HEK293 (cell line): Measurements from ENCODE around the gene KDM4C.

Experiments used
- CTCF ChIA-PET: fragments of 350-600 bp; formaldehyde crosslinking; extraction: SDS; loops from one replicate; lab custom pipeline; 2021; ENCODE audit warnings: antibody characterized with exemption; lab: Yijun Ruan, JAX
- POLR2A ChIA-PET: fragments of 300-600 bp; formaldehyde crosslinking; extraction: SDS; loops from one replicate; lab custom pipeline; 2020; ENCODE audit warnings: antibody characterized with exemption, inconsistent platforms; lab: Yijun Ruan, JAX
- H3K27ac ChIP-seq: fragments of 200-500 bp; sonication (Bioruptor generic); 2 replicates; pipeline ENCODE4 v1.5.1; 2014; ENCODE audit warnings: low read depth, low read length, control low read depth, inconsistent platforms; ENCODE audit errors: extremely low read depth
- H3K36me3 ChIP-seq, 2 experiments: fragments of 200-500 bp in 1 of 2; sonication (Bioruptor generic) in 1 of 2; 1 replicate in 1 of 2; 2 replicates in 1 of 2; pipeline ENCODE4 v1.5.1; 2014 to 2017; ENCODE audit warnings: inconsistent platforms in 2 of 2, low read length in 2 of 2; ENCODE audit not compliant: control insufficient read depth in 2 of 2, insufficient read depth in 1 of 2
- H3K4me1 ChIP-seq: fragments of 200-500 bp; sonication (Bioruptor generic); 2 replicates; pipeline ENCODE4 v1.5.1; 2014; ENCODE audit warnings: mild to moderate bottlenecking, low read length, inconsistent platforms; ENCODE audit not compliant: control insufficient read depth, insufficient read depth
- H3K4me3 ChIP-seq: 2 replicates; pipeline ENCODE4 v1.5.1; 2011; ENCODE audit warnings: low read depth, mild to moderate bottlenecking, control low read depth, low read length, moderate library complexity
- H3K9me3 ChIP-seq: fragments of 200-500 bp; sonication (Bioruptor generic); 2 replicates; pipeline ENCODE4 v1.5.1; 2014; ENCODE audit warnings: low read depth, low read length, inconsistent platforms; ENCODE audit not compliant: control insufficient read depth, insufficient read depth
- EGR2 ChIP-seq: fragments of 450-650 bp; formaldehyde crosslinking; IDR thresholded peaks from 2 replicates; pipeline ENCODE4 v1.5.1; 2016; ENCODE audit warnings: low read depth, missing biosample characterization, missing genetic modification characterization
- RBAK ChIP-seq: fragments of 450-650 bp; formaldehyde crosslinking; IDR thresholded peaks from 2 replicates; pipeline ENCODE4 v1.5.1; 2016; ENCODE audit warnings: missing biosample characterization, missing genetic modification characterization
- ZIC2 ChIP-seq: fragments of 450-650 bp; formaldehyde crosslinking; IDR thresholded peaks from 2 replicates; pipeline ENCODE4 v1.5.1; 2016; ENCODE audit warnings: missing biosample characterization, missing genetic modification characterization
- ZNF10 ChIP-seq: fragments of 450-650 bp; formaldehyde crosslinking; IDR thresholded peaks from 2 replicates; pipeline ENCODE4 v1.5.1; 2017; ENCODE audit warnings: missing biosample characterization, missing genetic modification characterization
- ZNF169 ChIP-seq: fragments of 450-650 bp; formaldehyde crosslinking; IDR thresholded peaks from 2 replicates; pipeline ENCODE4 v1.5.1; 2016; ENCODE audit warnings: missing biosample characterization, missing genetic modification characterization
- ZNF174 ChIP-seq: fragments of 450-650 bp; formaldehyde crosslinking; IDR thresholded peaks from 2 replicates; pipeline ENCODE4 v1.5.0; 2017; ENCODE audit warnings: missing biosample characterization, mild to moderate bottlenecking, missing genetic modification characterization
- ZNF184 ChIP-seq: fragments of 450-650 bp; IDR thresholded peaks from 2 replicates; pipeline ENCODE4 v1.5.1; 2018; ENCODE audit warnings: missing biosample characterization, mild to moderate bottlenecking, missing genetic modification characterization
- ZNF311 ChIP-seq: fragments of 450-650 bp; formaldehyde crosslinking; IDR thresholded peaks from 2 replicates; pipeline ENCODE4 v1.5.1; 2017; ENCODE audit warnings: missing biosample characterization, missing genetic modification characterization, borderline replicate concordance
- ZNF391 ChIP-seq: fragments of 450-650 bp; formaldehyde crosslinking; IDR thresholded peaks from 2 replicates; pipeline ENCODE4 v1.5.1; 2016; ENCODE audit warnings: low read depth, missing biosample characterization, missing genetic modification characterization, borderline replicate concordance
- ZNF433 ChIP-seq: fragments of 450-650 bp; formaldehyde crosslinking; IDR thresholded peaks from 2 replicates; pipeline ENCODE4 v1.5.1; 2016; ENCODE audit warnings: missing biosample characterization, missing genetic modification characterization, low read depth
- ZNF530 ChIP-seq: fragments of 450-650 bp; formaldehyde crosslinking; IDR thresholded peaks from 2 replicates; pipeline ENCODE4 v1.5.1; 2016; ENCODE audit warnings: low read depth, missing biosample characterization, missing genetic modification characterization
- ZNF596 ChIP-seq: fragments of 450-650 bp; IDR thresholded peaks from 2 replicates; pipeline ENCODE4 v1.5.0; 2018; ENCODE audit warnings: missing biosample characterization, mild to moderate bottlenecking, missing genetic modification characterization, moderate library complexity
- ZNF777 ChIP-seq: fragments of 450-650 bp; formaldehyde crosslinking; IDR thresholded peaks from 2 replicates; pipeline ENCODE4 v1.5.1; 2017; ENCODE audit warnings: missing biosample characterization, missing genetic modification characterization, borderline replicate concordance
- TF ChIP-seq, protein P1 (sequence below): fragments of 450-650 bp; formaldehyde crosslinking; IDR thresholded peaks from 2 replicates; pipeline ENCODE4 v1.5.1; 2016; ENCODE audit warnings: missing biosample characterization, missing genetic modification characterization
- TF ChIP-seq, protein P2 (sequence below): fragments of 450-650 bp; formaldehyde crosslinking; IDR thresholded peaks from 2 replicates; pipeline ENCODE4; 2016; ENCODE audit warnings: missing biosample characterization, missing genetic modification characterization
- TF ChIP-seq, protein P3 (sequence below): fragments of 450-650 bp; formaldehyde crosslinking; IDR thresholded peaks from 2 replicates; pipeline ENCODE4 v1.5.1; 2016; ENCODE audit warnings: missing biosample characterization, missing genetic modification characterization
- TF ChIP-seq, protein P4 (sequence below): fragments of 450-650 bp; formaldehyde crosslinking; IDR thresholded peaks from 2 replicates; pipeline ENCODE4 v1.5.1; 2017; ENCODE audit warnings: missing biosample characterization, missing genetic modification characterization
- TF ChIP-seq, protein P5 (sequence below): fragments of 450-650 bp; formaldehyde crosslinking; IDR thresholded peaks from 2 replicates; pipeline ENCODE4 v1.5.1; 2016; ENCODE audit warnings: missing biosample characterization, missing genetic modification characterization
- TF ChIP-seq, protein P6 (sequence below): fragments of 450-650 bp; formaldehyde crosslinking; IDR thresholded peaks from 2 replicates; pipeline ENCODE4 v1.5.1; 2016; ENCODE audit warnings: missing biosample characterization, missing genetic modification characterization
- TF ChIP-seq, protein P7 (sequence below): fragments of 450-650 bp; formaldehyde crosslinking; IDR thresholded peaks from 2 replicates; pipeline ENCODE4 v1.5.1; 2017; ENCODE audit warnings: missing biosample characterization, missing genetic modification characterization

The KDM4C gene

DNA sequence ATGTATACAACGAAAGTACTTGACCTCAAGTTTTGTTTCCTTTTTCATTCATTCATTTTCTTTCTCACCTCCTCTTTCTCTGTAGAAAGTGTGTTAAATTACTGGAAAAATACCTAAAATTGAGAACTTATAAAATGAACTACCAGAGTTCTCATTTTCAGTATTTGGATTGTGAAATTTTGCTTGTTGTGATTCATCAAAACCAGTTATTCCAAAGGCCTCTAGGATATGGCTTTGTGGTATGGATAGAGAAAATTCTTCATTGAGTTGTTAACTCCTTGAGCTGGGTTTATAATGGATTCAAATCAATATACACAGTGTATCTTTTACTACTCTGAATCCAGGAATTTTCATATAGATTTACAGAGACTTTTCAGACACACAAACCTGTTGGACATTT lies 287.6 kb downstream of the KDM4C start (continued):
- TF ChIP-seq, protein P1, sequence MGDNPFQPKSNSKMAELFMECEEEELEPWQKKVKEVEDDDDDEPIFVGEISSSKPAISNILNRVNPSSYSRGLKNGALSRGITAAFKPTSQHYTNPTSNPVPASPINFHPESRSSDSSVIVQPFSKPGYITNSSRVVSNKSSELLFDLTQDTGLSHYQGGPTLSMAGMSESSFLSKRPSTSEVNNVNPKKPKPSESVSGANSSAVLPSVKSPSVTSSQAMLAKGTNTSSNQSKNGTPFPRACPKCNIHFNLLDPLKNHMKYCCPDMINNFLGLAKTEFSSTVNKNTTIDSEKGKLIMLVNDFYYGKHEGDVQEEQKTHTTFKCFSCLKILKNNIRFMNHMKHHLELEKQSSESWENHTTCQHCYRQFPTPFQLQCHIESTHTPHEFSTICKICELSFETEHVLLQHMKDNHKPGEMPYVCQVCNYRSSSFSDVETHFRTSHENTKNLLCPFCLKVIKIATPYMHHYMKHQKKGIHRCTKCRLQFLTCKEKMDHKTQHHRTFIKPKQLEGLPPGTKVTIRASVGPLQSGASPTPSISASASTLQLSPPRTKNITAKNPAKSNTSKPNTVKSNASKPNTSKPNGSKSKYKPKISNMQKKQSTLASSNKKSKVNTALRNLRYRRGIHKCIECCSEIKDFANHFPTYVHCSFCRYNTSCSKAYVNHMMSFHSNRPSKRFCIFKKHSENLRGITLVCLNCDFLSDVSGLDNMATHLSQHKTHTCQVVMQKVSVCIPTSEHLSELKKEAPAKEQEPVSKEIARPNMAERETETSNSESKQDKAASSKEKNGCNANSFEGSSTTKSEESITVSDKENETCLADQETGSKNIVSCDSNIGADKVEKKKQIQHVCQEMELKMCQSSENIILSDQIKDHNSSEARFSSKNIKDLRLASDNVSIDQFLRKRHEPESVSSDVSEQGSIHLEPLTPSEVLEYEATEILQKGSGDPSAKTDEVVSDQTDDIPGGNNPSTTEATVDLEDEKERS (tag by site-specific recombination) = no peak
- no peak for TF ChIP-seq ZNF433 (tag by site-specific recombination)
- TF ChIP-seq, protein P2, sequence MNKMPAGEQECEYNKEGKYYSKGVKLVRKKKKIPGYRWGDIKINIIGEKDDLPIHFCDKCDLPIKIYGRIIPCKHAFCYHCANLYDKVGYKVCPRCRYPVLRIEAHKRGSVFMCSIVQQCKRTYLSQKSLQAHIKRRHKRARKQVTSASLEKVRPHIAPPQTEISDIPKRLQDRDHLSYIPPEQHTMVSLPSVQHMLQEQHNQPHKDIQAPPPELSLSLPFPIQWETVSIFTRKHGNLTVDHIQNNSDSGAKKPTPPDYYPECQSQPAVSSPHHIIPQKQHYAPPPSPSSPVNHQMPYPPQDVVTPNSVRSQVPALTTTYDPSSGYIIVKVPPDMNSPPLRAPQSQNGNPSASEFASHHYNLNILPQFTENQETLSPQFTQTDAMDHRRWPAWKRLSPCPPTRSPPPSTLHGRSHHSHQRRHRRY (tag by site-specific recombination) = no peak

DNA sequence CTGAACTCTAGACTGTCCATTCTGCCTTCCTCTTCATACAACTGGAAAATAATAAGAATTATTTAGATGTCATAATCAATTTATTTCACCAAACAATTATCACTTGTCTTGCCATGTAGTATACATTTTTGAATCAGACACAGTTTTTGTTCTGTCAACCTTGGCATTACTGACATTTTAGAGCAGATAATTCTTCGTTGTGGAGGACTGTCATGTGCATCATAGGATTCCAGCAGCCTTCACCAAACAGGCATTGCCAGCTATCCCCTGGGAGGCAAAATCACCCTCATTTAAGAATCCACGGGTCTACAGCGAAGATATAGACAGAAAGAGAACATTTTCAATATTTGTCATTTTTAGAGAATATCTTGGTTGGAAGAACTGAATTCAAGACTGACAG lies 293.9 kb downstream of the KDM4C start:
- CTCF ChIA-PET = interaction anchor here (0.6 to 2.2 kb wide), 14 partner anchors 9 to 485 kb away, joined by 3 to 15 read pairs (median 4); no protein-coding TSS in a partner anchor
- POLR2A ChIA-PET = no interaction called here
- TF ChIP-seq, protein P3, sequence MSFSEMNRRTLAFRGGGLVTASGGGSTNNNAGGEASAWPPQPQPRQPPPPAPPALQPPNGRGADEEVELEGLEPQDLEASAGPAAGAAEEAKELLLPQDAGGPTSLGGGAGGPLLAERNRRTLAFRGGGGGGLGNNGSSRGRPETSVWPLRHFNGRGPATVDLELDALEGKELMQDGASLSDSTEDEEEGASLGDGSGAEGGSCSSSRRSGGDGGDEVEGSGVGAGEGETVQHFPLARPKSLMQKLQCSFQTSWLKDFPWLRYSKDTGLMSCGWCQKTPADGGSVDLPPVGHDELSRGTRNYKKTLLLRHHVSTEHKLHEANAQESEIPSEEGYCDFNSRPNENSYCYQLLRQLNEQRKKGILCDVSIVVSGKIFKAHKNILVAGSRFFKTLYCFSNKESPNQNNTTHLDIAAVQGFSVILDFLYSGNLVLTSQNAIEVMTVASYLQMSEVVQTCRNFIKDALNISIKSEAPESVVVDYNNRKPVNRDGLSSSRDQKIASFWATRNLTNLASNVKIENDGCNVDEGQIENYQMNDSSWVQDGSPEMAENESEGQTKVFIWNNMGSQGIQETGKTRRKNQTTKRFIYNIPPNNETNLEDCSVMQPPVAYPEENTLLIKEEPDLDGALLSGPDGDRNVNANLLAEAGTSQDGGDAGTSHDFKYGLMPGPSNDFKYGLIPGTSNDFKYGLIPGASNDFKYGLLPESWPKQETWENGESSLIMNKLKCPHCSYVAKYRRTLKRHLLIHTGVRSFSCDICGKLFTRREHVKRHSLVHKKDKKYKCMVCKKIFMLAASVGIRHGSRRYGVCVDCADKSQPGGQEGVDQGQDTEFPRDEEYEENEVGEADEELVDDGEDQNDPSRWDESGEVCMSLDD = no peak
- TF ChIP-seq ZNF596 (tag by site-specific recombination) = no peak
- TF ChIP-seq ZNF777 (tag by site-specific recombination) = no peak
- no peak for TF ChIP-seq RBAK
- no peak for TF ChIP-seq ZNF311 (tag by site-specific recombination)
- TF ChIP-seq EGR2 (tag by site-specific recombination) = no peak
- no peak for TF ChIP-seq ZIC2
- no peak for TF ChIP-seq ZNF169
- TF ChIP-seq, protein P4, sequence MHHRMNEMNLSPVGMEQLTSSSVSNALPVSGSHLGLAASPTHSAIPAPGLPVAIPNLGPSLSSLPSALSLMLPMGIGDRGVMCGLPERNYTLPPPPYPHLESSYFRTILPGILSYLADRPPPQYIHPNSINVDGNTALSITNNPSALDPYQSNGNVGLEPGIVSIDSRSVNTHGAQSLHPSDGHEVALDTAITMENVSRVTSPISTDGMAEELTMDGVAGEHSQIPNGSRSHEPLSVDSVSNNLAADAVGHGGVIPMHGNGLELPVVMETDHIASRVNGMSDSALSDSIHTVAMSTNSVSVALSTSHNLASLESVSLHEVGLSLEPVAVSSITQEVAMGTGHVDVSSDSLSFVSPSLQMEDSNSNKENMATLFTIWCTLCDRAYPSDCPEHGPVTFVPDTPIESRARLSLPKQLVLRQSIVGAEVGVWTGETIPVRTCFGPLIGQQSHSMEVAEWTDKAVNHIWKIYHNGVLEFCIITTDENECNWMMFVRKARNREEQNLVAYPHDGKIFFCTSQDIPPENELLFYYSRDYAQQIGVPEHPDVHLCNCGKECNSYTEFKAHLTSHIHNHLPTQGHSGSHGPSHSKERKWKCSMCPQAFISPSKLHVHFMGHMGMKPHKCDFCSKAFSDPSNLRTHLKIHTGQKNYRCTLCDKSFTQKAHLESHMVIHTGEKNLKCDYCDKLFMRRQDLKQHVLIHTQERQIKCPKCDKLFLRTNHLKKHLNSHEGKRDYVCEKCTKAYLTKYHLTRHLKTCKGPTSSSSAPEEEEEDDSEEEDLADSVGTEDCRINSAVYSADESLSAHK (tag by site-specific recombination) = no peak
- TF ChIP-seq, protein P5, sequence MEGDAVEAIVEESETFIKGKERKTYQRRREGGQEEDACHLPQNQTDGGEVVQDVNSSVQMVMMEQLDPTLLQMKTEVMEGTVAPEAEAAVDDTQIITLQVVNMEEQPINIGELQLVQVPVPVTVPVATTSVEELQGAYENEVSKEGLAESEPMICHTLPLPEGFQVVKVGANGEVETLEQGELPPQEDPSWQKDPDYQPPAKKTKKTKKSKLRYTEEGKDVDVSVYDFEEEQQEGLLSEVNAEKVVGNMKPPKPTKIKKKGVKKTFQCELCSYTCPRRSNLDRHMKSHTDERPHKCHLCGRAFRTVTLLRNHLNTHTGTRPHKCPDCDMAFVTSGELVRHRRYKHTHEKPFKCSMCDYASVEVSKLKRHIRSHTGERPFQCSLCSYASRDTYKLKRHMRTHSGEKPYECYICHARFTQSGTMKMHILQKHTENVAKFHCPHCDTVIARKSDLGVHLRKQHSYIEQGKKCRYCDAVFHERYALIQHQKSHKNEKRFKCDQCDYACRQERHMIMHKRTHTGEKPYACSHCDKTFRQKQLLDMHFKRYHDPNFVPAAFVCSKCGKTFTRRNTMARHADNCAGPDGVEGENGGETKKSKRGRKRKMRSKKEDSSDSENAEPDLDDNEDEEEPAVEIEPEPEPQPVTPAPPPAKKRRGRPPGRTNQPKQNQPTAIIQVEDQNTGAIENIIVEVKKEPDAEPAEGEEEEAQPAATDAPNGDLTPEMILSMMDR = no peak
- TF ChIP-seq, protein P6, sequence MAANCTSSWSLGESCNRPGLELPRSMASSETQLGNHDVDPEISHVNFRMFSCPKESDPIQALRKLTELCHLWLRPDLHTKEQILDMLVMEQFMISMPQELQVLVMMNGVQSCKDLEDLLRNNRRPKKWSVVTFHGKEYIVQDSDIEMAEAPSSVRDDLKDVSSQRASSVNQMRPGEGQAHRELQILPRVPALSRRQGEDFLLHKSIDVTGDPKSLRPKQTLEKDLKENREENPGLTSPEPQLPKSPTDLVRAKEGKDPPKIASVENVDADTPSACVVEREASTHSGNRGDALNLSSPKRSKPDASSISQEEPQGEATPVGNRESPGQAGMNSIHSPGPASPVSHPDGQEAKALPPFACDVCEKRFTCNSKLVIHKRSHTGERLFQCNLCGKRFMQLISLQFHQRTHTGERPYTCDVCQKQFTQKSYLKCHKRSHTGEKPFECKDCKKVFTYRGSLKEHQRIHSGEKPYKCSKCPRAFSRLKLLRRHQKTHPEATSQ = no peak
- TF ChIP-seq ZNF174 (tag by site-specific recombination) = no peak
- no peak for TF ChIP-seq ZNF530 (tag by site-specific recombination)
- TF ChIP-seq ZNF10 (tag by site-specific recombination) = no peak
- no peak for TF ChIP-seq ZNF391
- no peak for TF ChIP-seq ZNF184 (tag by site-specific recombination)
- TF ChIP-seq, protein P7, sequence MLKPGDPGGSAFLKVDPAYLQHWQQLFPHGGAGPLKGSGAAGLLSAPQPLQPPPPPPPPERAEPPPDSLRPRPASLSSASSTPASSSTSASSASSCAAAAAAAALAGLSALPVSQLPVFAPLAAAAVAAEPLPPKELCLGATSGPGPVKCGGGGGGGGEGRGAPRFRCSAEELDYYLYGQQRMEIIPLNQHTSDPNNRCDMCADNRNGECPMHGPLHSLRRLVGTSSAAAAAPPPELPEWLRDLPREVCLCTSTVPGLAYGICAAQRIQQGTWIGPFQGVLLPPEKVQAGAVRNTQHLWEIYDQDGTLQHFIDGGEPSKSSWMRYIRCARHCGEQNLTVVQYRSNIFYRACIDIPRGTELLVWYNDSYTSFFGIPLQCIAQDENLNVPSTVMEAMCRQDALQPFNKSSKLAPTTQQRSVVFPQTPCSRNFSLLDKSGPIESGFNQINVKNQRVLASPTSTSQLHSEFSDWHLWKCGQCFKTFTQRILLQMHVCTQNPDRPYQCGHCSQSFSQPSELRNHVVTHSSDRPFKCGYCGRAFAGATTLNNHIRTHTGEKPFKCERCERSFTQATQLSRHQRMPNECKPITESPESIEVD = no peak
- H3K4me1 ChIP-seq = no peaks in the 10 kb centered on the region
- H3K9me3 ChIP-seq = no peaks in the 10 kb centered on the region
- H3K27ac ChIP-seq = no peak overlapping the region
- no peaks in the 10 kb centered on the region for H3K36me3 ChIP-seq
- H3K4me3 ChIP-seq = no peak overlapping the region
